HuH-7.5 (cell line): ENCODE measurements around the gene REX1BD.

Experiments used
- DNase-seq: peaks from one replicate; pipeline ENCODE4 v3.0.0; 2011; ENCODE audit warnings: low spot score

Gene REX1BD

GRCh38 chr19:18616023-18616422 lies 27.4 kb downstream of the REX1BD start:
- DNase-seq: no peak

DNA sequence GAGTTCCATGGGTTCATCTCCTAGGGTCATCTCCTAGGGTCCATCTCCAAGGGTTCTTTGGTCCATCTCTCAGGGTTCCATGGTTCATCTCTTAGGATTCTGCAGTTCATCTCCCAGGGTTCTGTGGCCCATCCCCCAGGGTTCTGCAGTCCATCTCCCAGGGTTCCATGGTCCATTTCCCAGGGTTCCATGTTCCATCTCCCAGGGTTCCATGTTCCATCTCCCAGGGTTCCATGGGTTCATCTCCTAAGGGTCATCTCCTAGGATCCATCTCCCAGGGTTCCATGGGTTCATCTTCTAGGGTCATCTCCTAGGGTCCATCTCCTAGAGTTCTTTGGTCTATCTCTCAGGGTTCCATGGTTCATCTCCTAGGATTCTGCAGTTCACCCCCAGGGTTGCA lies 29.0 kb downstream of the REX1BD start:
- DNase-seq: no peak

- DNase-seq: no peak
Observed at GRCh38 chr19:18618236-18618635, 29.6 kb downstream of the REX1BD start.

- no peak for DNase-seq
Observed at GRCh38 chr19:18620311-18620710, 31.7 kb downstream of the REX1BD start.

DNA sequence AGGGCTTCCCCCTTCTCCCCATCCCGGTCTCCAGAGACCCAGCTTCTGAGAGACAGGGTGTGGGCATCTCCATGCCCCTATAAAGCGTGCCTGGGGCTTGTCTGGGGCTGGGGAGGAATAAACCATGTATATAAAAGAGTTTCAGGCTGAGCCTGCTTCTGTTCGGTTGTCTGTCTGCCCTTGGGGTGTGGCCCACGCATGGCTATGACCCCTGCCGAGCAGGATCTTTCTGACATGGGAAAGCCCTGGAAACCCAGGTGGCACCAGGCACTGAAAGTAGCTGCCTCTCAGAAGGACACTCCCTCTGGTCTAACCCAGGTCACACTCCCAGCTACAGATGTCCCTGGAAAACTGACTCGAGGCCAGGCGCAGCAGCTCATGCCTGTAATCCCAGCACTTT lies 32.3 kb downstream of the REX1BD start:
- no peak for DNase-seq

- no peak for DNase-seq
Observed at GRCh38 chr19:18626906-18627305, 38.3 kb downstream of the REX1BD start.

DNA sequence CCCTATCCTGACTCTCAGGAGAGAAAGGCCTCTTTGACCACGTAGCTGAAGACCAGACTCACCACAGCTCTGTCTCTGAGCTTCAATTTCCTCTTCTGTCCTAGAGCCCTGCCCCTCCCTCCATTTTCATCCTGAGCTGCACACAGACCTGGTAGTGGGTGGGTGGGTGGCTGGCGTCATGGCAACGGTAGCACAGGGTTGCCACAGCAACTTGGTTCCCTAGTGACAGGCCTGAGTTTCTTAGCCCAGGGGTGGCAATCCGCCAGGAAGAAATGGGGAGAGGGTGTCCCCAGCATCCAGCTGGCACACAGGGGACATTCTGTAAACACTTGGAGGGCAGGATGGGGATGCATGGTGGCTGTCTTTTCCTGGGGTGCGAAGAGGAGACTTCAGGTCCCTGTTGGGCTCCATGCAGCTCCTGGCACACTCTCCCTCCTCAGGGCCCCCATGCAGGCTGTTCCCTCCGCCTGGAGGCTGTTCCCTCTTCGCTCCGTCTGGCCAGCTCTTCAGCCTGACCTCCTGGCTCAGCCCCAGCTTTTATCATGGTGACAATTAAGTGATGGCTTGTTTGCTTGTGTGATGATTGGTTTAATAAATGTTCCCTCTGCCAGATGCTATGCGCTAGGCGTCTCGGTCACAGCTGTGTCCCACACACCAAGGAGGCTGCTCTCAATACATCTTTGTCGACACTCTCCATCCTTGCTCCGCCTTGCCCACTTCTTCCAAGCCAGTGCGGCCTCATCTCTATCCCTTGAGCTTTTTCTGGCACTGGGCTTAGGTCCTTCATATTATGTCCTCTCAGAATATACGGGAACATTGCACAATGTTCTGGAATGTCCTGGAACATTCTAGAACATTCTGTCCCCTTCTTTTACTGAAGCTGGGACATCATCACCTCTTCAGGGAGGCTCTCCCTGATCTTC lies 40.8 kb downstream of the REX1BD start:
- no peak for DNase-seq

GRCh38 chr19:18633321-18633720 lies 44.7 kb downstream of the REX1BD start:
- no peak for DNase-seq

DNA sequence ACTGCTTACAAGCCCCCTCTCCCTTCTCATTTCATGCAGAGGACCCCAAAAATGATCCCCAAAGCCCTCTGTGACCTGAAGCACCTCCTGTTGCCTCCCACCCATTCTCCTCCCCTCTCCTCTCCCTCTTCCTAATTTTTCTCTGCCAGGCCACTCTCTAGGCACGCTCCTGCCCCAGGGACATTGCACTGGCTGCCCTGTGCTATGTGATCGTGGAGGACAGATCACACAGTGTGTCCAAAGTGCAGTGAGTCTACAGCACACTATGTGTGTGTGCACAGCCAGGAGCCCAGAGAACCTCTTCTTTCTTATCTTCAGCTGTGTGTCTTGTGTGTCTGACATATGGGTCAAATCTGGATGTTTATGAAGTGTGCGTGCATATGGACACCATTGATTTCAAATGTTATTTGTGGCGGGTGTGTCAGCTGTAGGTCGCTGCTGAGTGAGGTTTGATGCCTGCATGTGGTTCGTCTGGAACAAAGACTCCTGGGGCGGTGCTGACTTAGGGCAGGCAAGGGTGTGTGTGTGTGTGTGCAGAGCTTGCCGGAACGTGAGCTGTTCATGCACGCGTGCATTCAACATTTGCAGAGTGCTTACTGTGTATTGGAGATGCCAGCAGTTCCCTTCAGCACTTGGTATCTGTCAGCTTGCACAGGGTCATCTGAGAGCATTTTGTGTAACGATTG lies 46.2 kb downstream of the REX1BD start:
- no peak for DNase-seq

DNA sequence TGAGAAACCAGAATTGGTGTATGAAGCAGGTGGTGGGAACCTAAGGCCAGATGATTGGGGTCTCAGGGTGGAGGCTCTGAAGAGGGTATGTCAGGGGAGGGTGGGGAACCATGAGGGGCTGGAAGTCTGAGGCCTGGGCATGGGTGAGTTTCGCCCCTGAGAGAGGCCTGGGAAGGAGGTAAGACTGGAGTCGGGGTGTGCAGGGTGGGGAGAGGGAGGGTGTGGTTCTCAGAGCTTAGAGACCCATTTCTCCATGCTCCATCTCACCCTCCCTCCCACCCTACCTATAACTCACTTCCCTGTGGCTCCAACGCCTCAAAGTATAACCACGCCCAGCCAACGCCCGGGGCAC lies 47.2 kb downstream of the REX1BD start:
- no peak for DNase-seq

- DNase-seq: no peak
Observed at GRCh38 chr19:18636183-18636968, 47.8 kb downstream of the REX1BD start.

DNA sequence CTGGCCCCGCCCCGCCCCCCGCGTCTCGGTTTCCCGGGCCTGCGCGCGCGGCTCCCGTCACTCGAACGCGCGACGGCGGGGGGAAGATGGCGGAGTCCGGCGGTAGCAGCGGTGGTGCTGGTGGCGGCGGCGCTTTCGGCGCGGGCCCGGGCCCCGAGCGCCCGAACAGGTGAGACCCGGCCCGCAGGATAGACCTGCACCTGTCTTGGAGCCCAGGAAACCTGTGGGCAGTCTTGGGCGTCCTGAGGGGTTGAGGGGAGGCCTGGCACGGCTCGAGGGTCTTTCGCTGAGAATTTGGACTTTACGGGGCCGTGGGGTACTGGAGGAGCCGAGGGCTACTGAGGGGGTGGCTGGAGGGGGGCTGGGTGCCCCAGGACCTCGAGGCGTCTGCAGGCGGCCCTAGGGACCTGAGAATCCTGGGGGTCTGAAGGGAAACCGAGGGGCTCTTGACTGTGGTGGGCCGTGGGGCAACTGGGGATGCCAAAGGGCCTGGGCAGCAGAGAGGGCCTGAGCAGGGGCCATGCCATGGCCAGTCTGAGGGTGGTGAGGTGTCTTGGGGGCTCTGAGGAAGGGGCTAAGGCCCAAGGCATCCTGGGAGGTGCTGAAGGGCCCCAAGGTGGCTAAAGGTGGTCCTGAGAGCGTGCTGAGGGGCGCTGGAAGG lies 48.5 kb downstream of the REX1BD start, which contains the start of gene KLHL26:
KLHL26 (plus strand) TSS at position 60 of the 661 bp plus-strand sequence; CDS start at position 87, 27 bp downstream.
- DNase-seq: no peak

- no peak for DNase-seq
Observed at GRCh38 chr19:18637673-18638630, 49.4 kb downstream of the REX1BD start.

DNA sequence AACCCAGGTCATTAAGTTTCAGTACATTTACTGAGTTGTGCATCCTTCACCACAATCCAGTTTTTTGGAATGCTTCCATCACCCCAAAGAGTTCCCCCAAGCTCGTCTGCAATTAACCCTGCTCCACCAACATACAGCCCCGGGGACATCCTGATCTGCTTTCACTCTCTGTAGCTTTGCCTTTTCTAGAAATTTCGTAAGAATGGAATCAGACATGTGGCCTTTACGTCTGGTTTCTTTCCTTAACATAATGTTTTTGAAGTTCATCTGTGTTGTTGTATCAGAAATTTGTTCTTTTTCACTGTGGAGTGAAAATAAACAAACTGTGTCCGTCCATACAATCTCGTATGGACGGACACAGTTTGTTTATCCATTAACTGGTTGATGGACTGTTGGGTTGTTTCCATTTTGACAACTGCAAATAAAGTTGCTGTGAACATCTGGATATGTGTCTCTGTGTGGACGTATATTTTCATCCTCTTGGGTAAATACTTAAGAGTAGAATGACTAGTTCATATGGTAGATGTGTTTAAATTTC lies 51.2 kb downstream of the REX1BD start:
- DNase-seq: no peak
